ENCODE results near the gene PRR5L. TPM values are rescaled to one million over a fixed set of nuclear protein-coding genes. Genes with fewer than 3 reads are reported as not detected.
A peak's percentile ranks its signal among the peaks of the same experiment; 100 is the strongest.
"Not testable (repeated sequence)": the region's sequence is repeated elsewhere in the genome, so short reads cannot be mapped to it uniquely, and the experiment has no call there.

PRR5L gene
- total and polyA plus RNA-seq, 8 donors = 10.6 to 27.0 (median 17.4) TPM

DNA sequence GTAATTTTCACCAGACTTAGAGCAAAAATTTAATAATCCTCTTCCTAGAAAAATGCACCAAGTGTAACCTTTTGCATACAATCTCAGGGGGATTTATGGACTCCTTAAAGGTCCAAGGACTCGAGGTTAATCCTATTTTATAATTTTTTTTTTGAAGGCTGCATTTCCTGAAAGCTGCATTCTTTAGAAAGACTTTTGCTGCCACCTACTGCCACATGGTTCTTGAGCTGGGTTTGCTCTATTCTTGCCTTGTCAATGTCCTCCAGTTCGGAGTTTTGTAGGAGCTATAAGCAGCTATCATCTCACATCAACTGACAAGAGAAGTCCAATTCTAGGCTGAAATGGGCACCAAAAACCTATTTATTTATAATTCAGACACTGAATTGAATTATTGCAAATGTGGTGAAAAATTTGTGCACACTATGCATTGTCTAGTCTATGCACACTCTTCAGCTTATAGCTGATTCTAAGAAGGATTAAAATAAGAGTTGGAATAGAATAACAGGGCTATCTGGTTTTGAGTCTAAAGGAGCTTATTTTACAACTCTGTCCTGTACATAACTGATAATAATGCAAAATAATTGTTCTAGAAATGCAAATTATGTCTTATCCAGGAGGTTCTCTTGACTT lies 182.7 kb downstream of the PRR5L start:
- intact Hi-C loops (cut with DNase I) = loop anchor here in 1 of 2 donors (5.0 kb wide), 1 partner anchor 187 kb away; no protein-coding TSS in a partner anchor
- Histone ChIP-seq H3K9me3 (no peaks in the 10 kb centered on the region), H3K4me3 (no peak overlapping the region), H3K36me3 (peaks cover 0 to 6% of the 10 kb centered on the region in 2 donors), H3K27me3 (no peaks in the 10 kb centered on the region), H3K27ac (no peak overlapping the region), H3K4me1 (peaks cover 0 to 3% of the 10 kb centered on the region in 2 donors)
- peak in 1 of 4 donors; percentile 69 for DNase-seq
- ATAC-seq = peak; percentile 81
- peak; percentile 39 to 49 for TF ChIP-seq CTCF (IDR thresholded peaks at IDR 0.05)

DNA sequence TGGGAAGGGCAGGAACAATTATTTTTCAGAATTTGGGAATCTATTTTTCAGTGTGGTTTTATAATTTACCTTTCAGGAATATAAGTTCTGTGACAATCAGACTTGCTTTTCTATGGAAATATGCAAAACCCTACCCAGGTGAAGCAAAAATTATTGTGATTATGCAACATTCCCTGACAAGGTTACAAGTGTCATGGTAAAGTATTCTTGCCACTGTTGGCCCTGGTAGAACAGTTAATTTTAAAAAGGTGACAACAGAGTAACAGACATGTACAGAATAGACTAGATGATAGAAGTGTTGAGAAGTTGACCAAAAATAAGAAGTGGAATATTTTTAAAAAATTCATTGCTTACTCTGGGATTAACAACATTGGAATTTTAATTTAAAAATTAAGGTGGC lies 184.7 kb downstream of the PRR5L start:
- Histone ChIP-seq H3K4me3 (no peak overlapping the region), H3K36me3 (peaks cover 0 to 26% of the 10 kb centered on the region in 2 donors), H3K27ac (no peak overlapping the region), H3K4me1 (peaks cover 0 to 10% of the 10 kb centered on the region in 2 donors), H3K27me3 (no peaks in the 10 kb centered on the region), H3K9me3 (no peaks in the 10 kb centered on the region)
- DNase-seq = no peak
- intact Hi-C loops (cut with DNase I) = no loop called here
- no peak for TF ChIP-seq CTCF (IDR thresholded peaks at IDR 0.05)
- ATAC-seq = no peak

DNA sequence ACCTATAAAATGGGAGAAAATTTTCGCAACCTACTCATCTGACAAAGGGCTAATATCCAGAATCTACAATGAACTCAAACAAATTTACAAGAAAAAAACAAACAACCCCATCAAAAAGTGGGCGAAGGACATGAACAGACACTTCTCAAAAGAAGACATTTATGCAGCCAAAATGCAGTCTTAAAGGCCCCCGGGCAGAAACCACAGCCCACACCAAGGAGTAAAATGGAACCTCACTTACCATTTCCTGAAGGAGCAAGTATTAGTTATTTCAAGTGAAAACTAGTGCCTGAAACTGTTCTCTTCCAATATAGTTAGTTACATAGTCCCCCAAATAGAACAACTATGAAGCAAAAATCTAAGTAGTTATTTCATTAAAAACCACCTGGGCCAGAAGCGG lies 187.0 kb downstream of the PRR5L start:
- H3K9me3 ChIP-seq; H3K27me3 ChIP-seq; H3K27ac ChIP-seq; ATAC-seq; intact Hi-C loops (cut with DNase I); H3K4me3 ChIP-seq; DNase-seq: not testable (repeated sequence)
- H3K36me3 ChIP-seq = peaks cover 0 to 41% of the 10 kb centered on the region in 2 donors
- peaks cover 0 to 23% of the 10 kb centered on the region in 2 donors for H3K4me1 ChIP-seq

DNA sequence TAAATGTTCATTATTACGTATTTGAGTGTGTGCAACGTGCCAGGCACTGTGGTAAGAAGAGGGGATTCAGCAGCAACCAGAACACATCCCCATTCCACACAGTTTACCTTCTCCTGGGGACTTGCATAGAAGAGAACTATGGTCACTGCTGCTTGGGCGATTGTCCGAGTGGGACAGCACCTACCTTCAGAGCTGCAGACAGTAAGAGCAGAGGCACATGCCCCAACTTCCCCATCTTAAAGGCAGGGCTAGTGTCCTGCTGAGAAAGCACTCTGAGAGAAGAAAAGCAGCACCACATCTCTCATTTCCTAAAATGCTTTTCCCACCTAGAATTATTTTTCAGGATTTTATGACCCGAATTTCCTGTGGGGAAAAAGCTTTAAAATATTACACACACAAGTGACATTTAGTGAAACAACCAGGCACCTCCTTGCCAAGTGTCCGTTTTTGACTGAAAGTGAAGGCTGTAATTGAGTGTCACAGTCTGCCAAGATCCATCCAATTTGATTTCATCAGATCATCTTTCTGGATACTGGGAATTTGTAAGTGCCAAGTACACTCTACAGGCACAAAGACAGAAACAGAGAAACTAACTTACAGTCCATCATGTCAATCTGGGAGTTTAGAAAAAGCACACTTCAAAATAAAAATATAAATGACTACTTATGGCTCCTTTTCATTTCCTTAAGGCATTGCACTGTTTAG lies 189.4 kb downstream of the PRR5L start:
- peaks cover 0 to 65% of the 10 kb centered on the region in 2 donors for H3K36me3 ChIP-seq
- H3K4me1 ChIP-seq = peaks cover 0 to 26% of the 10 kb centered on the region in 2 donors
- ATAC-seq = peak; percentile 37
- H3K27me3 ChIP-seq = no peaks in the 10 kb centered on the region
- H3K9me3 ChIP-seq = no peaks in the 10 kb centered on the region
- intact Hi-C loops (cut with DNase I) = no loop called here
- H3K4me3 ChIP-seq = no peak overlapping the region
- DNase-seq = no peak
- no peak overlapping the region for H3K27ac ChIP-seq
- no peak for TF ChIP-seq CTCF (IDR thresholded peaks at IDR 0.05)

GRCh38 chr11:36487619-36488018 lies 191.5 kb downstream of the PRR5L start:
- no peak overlapping the region for H3K4me3 ChIP-seq
- H3K36me3 ChIP-seq = peaks cover 0 to 85% of the 10 kb centered on the region in 2 donors
- intact Hi-C loops (cut with DNase I) = no loop called here
- H3K27ac ChIP-seq = peak overlapping the region; percentile 21 to 56
- no peak for TF ChIP-seq CTCF (IDR thresholded peaks at IDR 0.05)
- ATAC-seq (no peak), DNase-seq (no peak)
- H3K9me3 ChIP-seq = no peaks in the 10 kb centered on the region
- H3K4me1 ChIP-seq = peaks cover 0 to 26% of the 10 kb centered on the region in 2 donors
- H3K27me3 ChIP-seq = no peaks in the 10 kb centered on the region
